H1 (cell line): ENCODE data around the gene B4GALT5. TPM values are rescaled to one million over a fixed set of nuclear protein-coding genes. Genes with fewer than 3 reads are reported as not detected.

ENCODE experiments used
- POLR2AphosphoS5 ChIP-seq: IDR thresholded peaks from 2 replicates; pipeline ENCODE4 v1.6.1; 2011; ENCODE audit warnings: low read depth, low read length
- SIX5 ChIP-seq: IDR thresholded peaks from 2 replicates; pipeline ENCODE4 v1.6.1; 2011; ENCODE audit warnings: mild to moderate bottlenecking, low read depth, low read length
- SP2 ChIP-seq: IDR thresholded peaks from 2 replicates; pipeline ENCODE4 v1.6.1; 2012; ENCODE audit warnings: mild to moderate bottlenecking, low read length, inconsistent platforms
- polyA plus RNA-seq, 7 experiments: library from polyadenylated mRNA; depleted of rRNA in 3 of 7; stranded (reverse) in 5 of 7; unstranded in 2 of 7; fragments of >200 nt in 5 of 7; fragments of 200-250 nt in 2 of 7; gene quantifications; 1 replicate in 5 of 7; 2 replicates in 1 of 7; 4 replicates in 1 of 7; pipeline versions ENCODE4 v1.2.1 to v1.2.3, GENCODE V29; 2011 to 2013; ENCODE audit warnings: missing spikeins in 2 of 7, mixed read lengths in 2 of 7
- total RNA-seq: library from RNA; stranded (reverse); fragmentation: NEBNext Ultra II Directional; extraction: Animal tissue kit (Norgen Biotek cat#: 25700); gene quantifications from 2 replicates; pipeline ENCODE4 v1.2.1, GENCODE V29; 2021
- TF ChIP-seq, protein P1 (sequence below), 3 experiments: IDR thresholded peaks; 1 replicate in 2 of 3; 2 replicates in 1 of 3; pipeline versions ENCODE4 v1.5.1 to v1.6.1; 2011; ENCODE audit warnings: low read length in 3 of 3, mild to moderate bottlenecking in 3 of 3, inconsistent platforms in 2 of 3, low read depth in 1 of 3, moderate library complexity in 1 of 3; ENCODE audit not compliant: insufficient read depth in 1 of 3; ENCODE audit errors: control extremely low read depth in 1 of 3

Gene B4GALT5
- total and polyA plus RNA-seq, 2 of the 8 experiments (the other 6 are each of a cell fraction or from before 2014, with no cell fraction given), result 46.5 to 75.4 TPM

DNA sequence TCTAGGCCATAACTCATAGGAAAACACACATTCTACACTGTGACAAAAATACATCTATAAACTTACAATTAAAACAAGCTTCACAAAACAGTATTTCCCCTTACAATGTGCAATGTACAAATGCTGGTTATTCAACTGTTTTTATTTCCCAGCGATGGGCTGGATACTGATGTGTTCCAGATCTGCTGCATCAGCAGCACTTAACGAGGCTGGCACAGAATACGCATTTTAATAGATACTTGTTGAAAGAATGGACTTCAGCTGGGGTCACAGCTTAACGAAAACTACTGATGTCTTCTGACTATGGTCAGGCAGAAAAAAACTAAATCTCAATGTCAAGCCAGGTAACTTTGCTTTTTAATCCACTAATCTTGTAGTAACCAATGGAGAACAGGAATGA is 70.9 kb downstream of the B4GALT5 start (continued):
- TF ChIP-seq, protein P1, sequence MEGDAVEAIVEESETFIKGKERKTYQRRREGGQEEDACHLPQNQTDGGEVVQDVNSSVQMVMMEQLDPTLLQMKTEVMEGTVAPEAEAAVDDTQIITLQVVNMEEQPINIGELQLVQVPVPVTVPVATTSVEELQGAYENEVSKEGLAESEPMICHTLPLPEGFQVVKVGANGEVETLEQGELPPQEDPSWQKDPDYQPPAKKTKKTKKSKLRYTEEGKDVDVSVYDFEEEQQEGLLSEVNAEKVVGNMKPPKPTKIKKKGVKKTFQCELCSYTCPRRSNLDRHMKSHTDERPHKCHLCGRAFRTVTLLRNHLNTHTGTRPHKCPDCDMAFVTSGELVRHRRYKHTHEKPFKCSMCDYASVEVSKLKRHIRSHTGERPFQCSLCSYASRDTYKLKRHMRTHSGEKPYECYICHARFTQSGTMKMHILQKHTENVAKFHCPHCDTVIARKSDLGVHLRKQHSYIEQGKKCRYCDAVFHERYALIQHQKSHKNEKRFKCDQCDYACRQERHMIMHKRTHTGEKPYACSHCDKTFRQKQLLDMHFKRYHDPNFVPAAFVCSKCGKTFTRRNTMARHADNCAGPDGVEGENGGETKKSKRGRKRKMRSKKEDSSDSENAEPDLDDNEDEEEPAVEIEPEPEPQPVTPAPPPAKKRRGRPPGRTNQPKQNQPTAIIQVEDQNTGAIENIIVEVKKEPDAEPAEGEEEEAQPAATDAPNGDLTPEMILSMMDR (IDR thresholded peaks at IDR 0.05; ENCODE audit: control extremely low read depth in 1 of 3, insufficient read depth in 1 of 3, low read depth in 1 of 3, low read length in 3 of 3), result no peak
- no peak for TF ChIP-seq SIX5
- TF ChIP-seq POLR2AphosphoS5, result no peak
- no peak for TF ChIP-seq SP2
